HAP-1 (cell line): Measurements from ENCODE around the gene RPS27L.

Experiments used
- DNase-seq, 2 experiments: peaks; one replicate each; pipeline ENCODE4 v3.0.0-alpha.2; 2016 to 2020; ENCODE audit warnings: low spot score in 2 of 2
- H3K27me3 ChIP-seq: fragments of 250-450 bp; sonication (Bioruptor Pico); 2 replicates; pipeline ENCODE4 v1.5.1; 2020; ENCODE audit warnings: low read depth, mild to moderate bottlenecking, moderate library complexity
- H3K36me3 ChIP-seq: fragments of 250-450 bp; sonication (Bioruptor Pico); replicated peaks from 2 replicates; pipeline ENCODE4 v1.5.1; 2020; ENCODE audit warnings: mild to moderate bottlenecking
- H3K4me1 ChIP-seq: fragments of 250-450 bp; sonication (Bioruptor Pico); 2 replicates; pipeline ENCODE4 v1.5.1; 2020; ENCODE audit warnings: mild to moderate bottlenecking
- H3K4me3 ChIP-seq: fragments of 250-450 bp; sonication (Bioruptor Pico); 2 replicates; pipeline ENCODE4 v1.5.1; 2020; ENCODE audit warnings: mild to moderate bottlenecking, moderate library complexity
- H3K9me3 ChIP-seq: fragments of 250-450 bp; sonication (Bioruptor Pico); 2 replicates; pipeline ENCODE4 v1.5.1; 2020; ENCODE audit warnings: mild to moderate bottlenecking, moderate library complexity
- in situ Hi-C: fragments of 300-500 bp; cut with MboI; formaldehyde crosslinking; loops from 3 replicates; pipeline ENCODE4 v1.14.3; 2020; ENCODE audit warnings: low sequenced_read_pairs, inconsistent platforms, mixed read lengths

The RPS27L gene

GRCh38 chr15:63157118-63157843 is at the start of gene RPS27L:
RPS27L (minus strand) TSS chr15:63157477; CDS start chr15:63157405, 72 bp downstream.
- Histone ChIP-seq H3K36me3 (peaks cover 6% of the 10 kb centered on the region; the same call in 1 of the 2 replicates), H3K4me1 (peaks cover 9% of the 10 kb centered on the region)
- in situ Hi-C loops = loop anchor here (25.0 kb wide), 1 partner anchor 930 kb away; the partner anchor contains the start of genes CIAO2A and SNX1

GRCh38 chr15:63206079-63206478 is 48.8 kb upstream of the RPS27L start:
- no peak overlapping the region for H3K4me3 ChIP-seq
- no peaks in the 10 kb centered on the region for H3K9me3 ChIP-seq
- in situ Hi-C loops = no loop called here
- H3K4me1 ChIP-seq = peaks cover 9% of the 10 kb centered on the region
- no peaks in the 10 kb centered on the region for H3K36me3 ChIP-seq
- DNase-seq = no peak
- no peaks in the 10 kb centered on the region for H3K27me3 ChIP-seq

More at GRCh38 chr15:63157118-63157843, at the start of gene RPS27L:
- peak; percentile 100 for DNase-seq
- Histone ChIP-seq H3K4me3 (peak within 1 kb of the TSS; percentile 89), H3K9me3 (no peaks in the 10 kb centered on the region), H3K27me3 (no peaks in the 10 kb centered on the region)

- no peak for DNase-seq
- Histone ChIP-seq H3K36me3 (no peaks in the 10 kb centered on the region), H3K9me3 (no peaks in the 10 kb centered on the region), H3K4me1 (peaks cover 8% of the 10 kb centered on the region), H3K4me3 (no peak overlapping the region), H3K27me3 (no peaks in the 10 kb centered on the region)
- in situ Hi-C loops = no loop called here
These were observed 46.3 kb upstream of the RPS27L start for GRCh38 chr15:63203451-63204090.

GRCh38 chr15:63202861-63203260 is 45.6 kb upstream of the RPS27L start:
- Histone ChIP-seq H3K4me1 (peaks cover 15% of the 10 kb centered on the region), H3K36me3 (no peaks in the 10 kb centered on the region), H3K4me3 (no peak overlapping the region), H3K9me3 (no peaks in the 10 kb centered on the region), H3K27me3 (no peaks in the 10 kb centered on the region)
- DNase-seq = no peak
- in situ Hi-C loops = no loop called here

GRCh38 chr15:63200464-63201249 is 43.4 kb upstream of the RPS27L start:
- H3K27me3 ChIP-seq = no peaks in the 10 kb centered on the region
- H3K9me3 ChIP-seq = no peaks in the 10 kb centered on the region
- H3K4me1 ChIP-seq = peaks cover 20% of the 10 kb centered on the region
- H3K36me3 ChIP-seq = no peaks in the 10 kb centered on the region
- DNase-seq = no peak
- no peak overlapping the region for H3K4me3 ChIP-seq
- in situ Hi-C loops = no loop called here

GRCh38 chr15:63198371-63199250 is 41.3 kb upstream of the RPS27L start:
- H3K36me3 ChIP-seq = no peaks in the 10 kb centered on the region
- peak in 1 of 2 experiments; percentile 32 for DNase-seq
- no peak overlapping the region for H3K4me3 ChIP-seq
- in situ Hi-C loops = no loop called here
- H3K9me3 ChIP-seq = no peaks in the 10 kb centered on the region
- H3K4me1 ChIP-seq = peaks cover 20% of the 10 kb centered on the region
- no peaks in the 10 kb centered on the region for H3K27me3 ChIP-seq

GRCh38 chr15:63197626-63198025 is 40.3 kb upstream of the RPS27L start:
- Histone ChIP-seq H3K36me3 (no peaks in the 10 kb centered on the region), H3K4me1 (peaks cover 20% of the 10 kb centered on the region), H3K9me3 (no peaks in the 10 kb centered on the region), H3K27me3 (no peaks in the 10 kb centered on the region), H3K4me3 (no peak overlapping the region)
- in situ Hi-C loops = no loop called here
- no peak for DNase-seq

- Histone ChIP-seq H3K36me3 (no peaks in the 10 kb centered on the region), H3K9me3 (no peaks in the 10 kb centered on the region), H3K4me3 (no peak overlapping the region), H3K27me3 (no peaks in the 10 kb centered on the region), H3K4me1 (peaks cover 20% of the 10 kb centered on the region)
- no peak for DNase-seq
- in situ Hi-C loops = no loop called here
These were observed 39.6 kb upstream of the RPS27L start for GRCh38 chr15:63196842-63197241.

GRCh38 chr15:63195569-63196015 is 38.3 kb upstream of the RPS27L start:
- H3K36me3 ChIP-seq = no peaks in the 10 kb centered on the region

GRCh38 chr15:63194880-63195568 is 37.7 kb upstream of the RPS27L start:
- H3K36me3 ChIP-seq = no peaks in the 10 kb centered on the region
- H3K4me3 ChIP-seq = no peak overlapping the region
- H3K9me3 ChIP-seq = no peaks in the 10 kb centered on the region
- in situ Hi-C loops = no loop called here
- DNase-seq = no peak
- H3K4me1 ChIP-seq = peaks cover 32% of the 10 kb centered on the region
- H3K27me3 ChIP-seq = no peaks in the 10 kb centered on the region

More at GRCh38 chr15:63195569-63196015, 38.3 kb upstream of the RPS27L start:
- DNase-seq = no peak
- no peak overlapping the region for H3K4me3 ChIP-seq
- H3K9me3 ChIP-seq = no peaks in the 10 kb centered on the region
- no peaks in the 10 kb centered on the region for H3K27me3 ChIP-seq
- in situ Hi-C loops = no loop called here
- H3K4me1 ChIP-seq = peaks cover 27% of the 10 kb centered on the region

- no peaks in the 10 kb centered on the region for H3K36me3 ChIP-seq
- H3K9me3 ChIP-seq = no peaks in the 10 kb centered on the region
- H3K27me3 ChIP-seq = no peaks in the 10 kb centered on the region
- H3K4me1 ChIP-seq = peaks cover 32% of the 10 kb centered on the region
- no peak overlapping the region for H3K4me3 ChIP-seq
- in situ Hi-C loops = no loop called here
- DNase-seq = no peak
These were observed 37.0 kb upstream of the RPS27L start for GRCh38 chr15:63194302-63194701.

- H3K4me1 ChIP-seq = peaks cover 30% of the 10 kb centered on the region
- in situ Hi-C loops = no loop called here
- H3K9me3 ChIP-seq = no peaks in the 10 kb centered on the region
These were observed 35.4 kb upstream of the RPS27L start for GRCh38 chr15:63192619-63193206.

More at GRCh38 chr15:63192619-63193206, 35.4 kb upstream of the RPS27L start:
- DNase-seq = no peak
- Histone ChIP-seq H3K27me3 (no peaks in the 10 kb centered on the region), H3K4me3 (no peak overlapping the region), H3K36me3 (no peaks in the 10 kb centered on the region)
